ENCODE results near the gene AKTIP.

AKTIP gene

GRCh38 chr16:53482123-53482522 lies 20.9 kb downstream of the AKTIP start:
- Histone ChIP-seq H3K36me3 (ENCODE audit: control insufficient read depth, insufficient read depth, low read length) (peaks cover 33% of the 10 kb centered on the region), H3K27ac (ENCODE audit: insufficient read depth, low read depth, low read length, poor library complexity, severe bottlenecking) (no peak overlapping the region)
- 98% methylated on average over 2 of the region's 2 CpGs for WGBS, 2 experiments

GRCh38 chr16:53480394-53480793 lies 22.6 kb downstream of the AKTIP start:
- Histone ChIP-seq H3K27me3 (ENCODE audit: control insufficient read depth, insufficient read depth, low read length, poor library complexity, severe bottlenecking) (no peaks in the 10 kb centered on the region), H3K4me3 (ENCODE audit: insufficient read depth, low read depth, low read length) (no peak overlapping the region), H3K4me1 (ENCODE audit: control insufficient read depth, insufficient read depth, low read length) (no peaks in the 10 kb centered on the region), H3K27ac (ENCODE audit: insufficient read depth, low read depth, low read length, poor library complexity, severe bottlenecking) (no peak overlapping the region), H3K36me3 (ENCODE audit: control insufficient read depth, insufficient read depth, low read length) (peaks cover 26% of the 10 kb centered on the region), H3K9me3 (ENCODE audit: control insufficient read depth, low read length) (no peaks in the 10 kb centered on the region)
- 75 to 100% methylated on average over 1 of the region's 1 CpG for WGBS, 2 experiments

More at GRCh38 chr16:53482123-53482522, 20.9 kb downstream of the AKTIP start:
- no peaks in the 10 kb centered on the region for H3K9me3 ChIP-seq (ENCODE audit: control insufficient read depth, low read length)
- H3K4me3 ChIP-seq (ENCODE audit: insufficient read depth, low read depth, low read length): no peak overlapping the region
- H3K4me1 ChIP-seq (ENCODE audit: control insufficient read depth, insufficient read depth, low read length): no peaks in the 10 kb centered on the region
- H3K27me3 ChIP-seq (ENCODE audit: control insufficient read depth, insufficient read depth, low read length, poor library complexity, severe bottlenecking): no peaks in the 10 kb centered on the region

GRCh38 chr16:53478965-53479364 lies 24.0 kb downstream of the AKTIP start:
- WGBS, 2 experiments: 96 to 100% methylated on average over 3 to 5 of the region's 5 CpGs
- peaks cover 18% of the 10 kb centered on the region for H3K36me3 ChIP-seq (ENCODE audit: control insufficient read depth, insufficient read depth, low read length)

GRCh38 chr16:53476867-53477266 lies 26.1 kb downstream of the AKTIP start:
- Histone ChIP-seq H3K36me3 (ENCODE audit: control insufficient read depth, insufficient read depth, low read length) (peaks cover 19% of the 10 kb centered on the region), H3K4me1 (ENCODE audit: control insufficient read depth, insufficient read depth, low read length) (no peaks in the 10 kb centered on the region), H3K9me3 (ENCODE audit: control insufficient read depth, low read length) (no peaks in the 10 kb centered on the region), H3K27me3 (ENCODE audit: control insufficient read depth, insufficient read depth, low read length, poor library complexity, severe bottlenecking) (no peaks in the 10 kb centered on the region), H3K27ac (ENCODE audit: insufficient read depth, low read depth, low read length, poor library complexity, severe bottlenecking) (no peak overlapping the region), H3K4me3 (ENCODE audit: insufficient read depth, low read depth, low read length) (no peak overlapping the region)
- no CpG with 5 or more reads among the region's 2 CpGs for WGBS, 2 experiments

More at GRCh38 chr16:53478965-53479364, 24.0 kb downstream of the AKTIP start:
- no peaks in the 10 kb centered on the region for H3K9me3 ChIP-seq (ENCODE audit: control insufficient read depth, low read length)
- no peaks in the 10 kb centered on the region for H3K27me3 ChIP-seq (ENCODE audit: control insufficient read depth, insufficient read depth, low read length, poor library complexity, severe bottlenecking)
- no peaks in the 10 kb centered on the region for H3K4me1 ChIP-seq (ENCODE audit: control insufficient read depth, insufficient read depth, low read length)
- no peak overlapping the region for H3K4me3 ChIP-seq (ENCODE audit: insufficient read depth, low read depth, low read length)
- no peak overlapping the region for H3K27ac ChIP-seq (ENCODE audit: insufficient read depth, low read depth, low read length, poor library complexity, severe bottlenecking)

GRCh38 chr16:53465606-53466280 lies 37.3 kb downstream of the AKTIP start:
- H3K27me3 ChIP-seq (ENCODE audit: control insufficient read depth, insufficient read depth, low read length, poor library complexity, severe bottlenecking): no peaks in the 10 kb centered on the region
- no peak overlapping the region for H3K4me3 ChIP-seq (ENCODE audit: insufficient read depth, low read depth, low read length)
- H3K9me3 ChIP-seq (ENCODE audit: control insufficient read depth, low read length): no peaks in the 10 kb centered on the region
- no peaks in the 10 kb centered on the region for H3K4me1 ChIP-seq (ENCODE audit: control insufficient read depth, insufficient read depth, low read length)
- H3K27ac ChIP-seq (ENCODE audit: insufficient read depth, low read depth, low read length, poor library complexity, severe bottlenecking): no peak overlapping the region
- 92 to 94% methylated on average over 6 of the region's 6 CpGs for whole genome bisulfite sequencing, 2 experiments
- peaks cover 21% of the 10 kb centered on the region for H3K36me3 ChIP-seq (ENCODE audit: control insufficient read depth, insufficient read depth, low read length)

GRCh38 chr16:53458635-53459034 lies 44.4 kb downstream of the AKTIP start:
- Histone ChIP-seq H3K4me3 (ENCODE audit: insufficient read depth, low read depth, low read length) (no peak overlapping the region), H3K9me3 (ENCODE audit: control insufficient read depth, low read length) (no peaks in the 10 kb centered on the region), H3K36me3 (ENCODE audit: control insufficient read depth, insufficient read depth, low read length) (peaks cover 20% of the 10 kb centered on the region), H3K27ac (ENCODE audit: insufficient read depth, low read depth, low read length, poor library complexity, severe bottlenecking) (no peak overlapping the region), H3K4me1 (ENCODE audit: control insufficient read depth, insufficient read depth, low read length) (no peaks in the 10 kb centered on the region), H3K27me3 (ENCODE audit: control insufficient read depth, insufficient read depth, low read length, poor library complexity, severe bottlenecking) (no peaks in the 10 kb centered on the region)
- 93 to 95% methylated on average over 8 of the region's 8 CpGs for WGBS, 2 experiments

GRCh38 chr16:53457670-53458069 lies 45.3 kb downstream of the AKTIP start:
- no peaks in the 10 kb centered on the region for H3K27me3 ChIP-seq (ENCODE audit: control insufficient read depth, insufficient read depth, low read length, poor library complexity, severe bottlenecking)
- H3K4me3 ChIP-seq (ENCODE audit: insufficient read depth, low read depth, low read length): no peak overlapping the region
- H3K4me1 ChIP-seq (ENCODE audit: control insufficient read depth, insufficient read depth, low read length): no peaks in the 10 kb centered on the region
- peaks cover 17% of the 10 kb centered on the region for H3K36me3 ChIP-seq (ENCODE audit: control insufficient read depth, insufficient read depth, low read length)
- WGBS, 2 experiments: 93 to 100% methylated on average over 2 of the region's 2 CpGs
- no peaks in the 10 kb centered on the region for H3K9me3 ChIP-seq (ENCODE audit: control insufficient read depth, low read length)
- H3K27ac ChIP-seq (ENCODE audit: insufficient read depth, low read depth, low read length, poor library complexity, severe bottlenecking): no peak overlapping the region

- Histone ChIP-seq H3K4me1 (ENCODE audit: control insufficient read depth, insufficient read depth, low read length) (no peaks in the 10 kb centered on the region), H3K36me3 (ENCODE audit: control insufficient read depth, insufficient read depth, low read length) (peaks cover 13% of the 10 kb centered on the region), H3K4me3 (ENCODE audit: insufficient read depth, low read depth, low read length) (no peak overlapping the region), H3K27me3 (ENCODE audit: control insufficient read depth, insufficient read depth, low read length, poor library complexity, severe bottlenecking) (no peaks in the 10 kb centered on the region), H3K27ac (ENCODE audit: insufficient read depth, low read depth, low read length, poor library complexity, severe bottlenecking) (no peak overlapping the region), H3K9me3 (ENCODE audit: control insufficient read depth, low read length) (no peaks in the 10 kb centered on the region)
- 97 to 98% methylated on average over 2 of the region's 2 CpGs for WGBS, 2 experiments
Measured at GRCh38 chr16:53456625-53457024, 46.4 kb downstream of the AKTIP start.

GRCh38 chr16:53453928-53454327 lies 49.1 kb downstream of the AKTIP start:
- Histone ChIP-seq H3K27ac (ENCODE audit: insufficient read depth, low read depth, low read length, poor library complexity, severe bottlenecking) (no peak overlapping the region), H3K36me3 (ENCODE audit: control insufficient read depth, insufficient read depth, low read length) (peaks cover 13% of the 10 kb centered on the region), H3K27me3 (ENCODE audit: control insufficient read depth, insufficient read depth, low read length, poor library complexity, severe bottlenecking) (no peaks in the 10 kb centered on the region), H3K9me3 (ENCODE audit: control insufficient read depth, low read length) (no peaks in the 10 kb centered on the region), H3K4me3 (ENCODE audit: insufficient read depth, low read depth, low read length) (no peak overlapping the region), H3K4me1 (ENCODE audit: control insufficient read depth, insufficient read depth, low read length) (no peaks in the 10 kb centered on the region)
- WGBS, 2 experiments: 91 to 94% methylated on average over 5 of the region's 5 CpGs

GRCh38 chr16:53449816-53450517 lies 53.0 kb downstream of the AKTIP start:
- H3K9me3 ChIP-seq (ENCODE audit: control insufficient read depth, low read length): no peaks in the 10 kb centered on the region
- H3K4me1 ChIP-seq (ENCODE audit: control insufficient read depth, insufficient read depth, low read length): no peaks in the 10 kb centered on the region
- WGBS, 2 experiments: 90 to 94% methylated on average over 3 to 4 of the region's 4 CpGs
- no peak overlapping the region for H3K4me3 ChIP-seq (ENCODE audit: insufficient read depth, low read depth, low read length)
- H3K27ac ChIP-seq (ENCODE audit: insufficient read depth, low read depth, low read length, poor library complexity, severe bottlenecking): no peak overlapping the region
- peaks cover 3% of the 10 kb centered on the region for H3K36me3 ChIP-seq (ENCODE audit: control insufficient read depth, insufficient read depth, low read length)
- no peaks in the 10 kb centered on the region for H3K27me3 ChIP-seq (ENCODE audit: control insufficient read depth, insufficient read depth, low read length, poor library complexity, severe bottlenecking)
